GM18508 (cell line): ENCODE data around the gene SNX25.
A peak's percentile ranks its signal among the peaks of the same experiment; 100 is the strongest.
"Not testable (repeated sequence)": the region's sequence is repeated elsewhere in the genome, so short reads cannot be mapped to it uniquely, and the experiment has no call there.

Experiments
- ATAC-seq: cut with Tn5 transposase; IDR thresholded peaks from one replicate; pipeline ENCODE4 v1.9.1; 2021; ENCODE audit warnings: moderate number of reproducible peaks; ENCODE audit not compliant: insufficient read depth, unreplicated experiment

SNX25 gene

DNA sequence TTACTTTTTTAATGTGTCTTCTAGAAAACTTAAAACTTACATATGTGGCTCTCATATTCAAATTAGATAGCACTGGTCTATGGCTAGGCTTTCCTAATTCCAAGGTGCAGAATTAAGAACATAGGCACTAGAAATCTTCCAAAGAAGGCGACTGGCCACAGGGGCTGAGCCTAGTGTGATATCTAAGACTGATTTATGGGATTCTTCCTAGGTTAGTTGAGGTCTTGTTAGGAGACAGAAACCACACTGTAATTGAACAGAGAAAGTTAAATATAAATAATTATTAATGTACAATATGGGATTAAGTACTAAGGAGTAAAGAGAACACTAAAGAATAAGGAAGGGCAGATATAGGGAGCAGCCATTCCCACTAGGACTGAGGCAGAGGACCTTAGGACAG is 48.3 kb downstream of the SNX25 start:
- no peak for ATAC-seq

DNA sequence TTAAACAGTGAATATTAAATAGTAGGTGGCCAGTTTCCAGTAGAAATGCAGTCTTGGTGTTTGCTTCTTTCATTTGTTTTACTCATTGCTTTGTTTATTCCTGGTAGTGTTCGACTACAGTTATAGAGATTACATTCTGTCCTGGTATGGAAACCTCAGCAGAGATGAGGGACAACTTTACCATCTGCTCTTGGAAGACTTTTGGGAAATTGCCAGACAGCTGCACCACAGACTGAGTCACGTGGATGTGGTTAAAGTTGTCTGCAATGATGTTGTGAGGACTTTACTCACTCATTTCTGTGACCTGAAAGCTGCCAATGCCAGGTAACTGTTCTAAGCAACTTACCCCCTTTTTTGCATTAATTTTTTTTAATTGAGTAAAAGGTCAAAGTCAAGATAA is 49.3 kb downstream of the SNX25 start:
- ATAC-seq: not testable (repeated sequence)

DNA sequence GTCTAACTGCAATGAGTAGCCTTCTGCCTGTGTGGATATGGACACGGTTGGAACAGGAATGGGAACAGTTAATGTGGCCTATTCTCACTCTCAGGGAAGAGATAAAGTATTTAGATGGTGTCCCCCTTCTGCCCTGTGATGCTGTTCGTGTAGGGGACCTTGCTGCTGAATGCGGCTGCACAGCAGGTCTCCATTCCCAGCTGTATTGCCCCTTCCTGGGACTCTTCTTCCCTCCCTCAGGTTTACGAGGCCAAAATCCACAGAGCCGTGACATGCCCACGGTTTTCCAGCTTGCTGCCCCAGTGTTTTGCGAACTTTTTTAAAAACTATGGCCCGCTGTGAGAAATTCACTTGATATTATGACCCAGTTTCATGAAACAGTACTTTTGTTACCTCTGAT is 50.3 kb downstream of the SNX25 start:
- no peak for ATAC-seq

DNA sequence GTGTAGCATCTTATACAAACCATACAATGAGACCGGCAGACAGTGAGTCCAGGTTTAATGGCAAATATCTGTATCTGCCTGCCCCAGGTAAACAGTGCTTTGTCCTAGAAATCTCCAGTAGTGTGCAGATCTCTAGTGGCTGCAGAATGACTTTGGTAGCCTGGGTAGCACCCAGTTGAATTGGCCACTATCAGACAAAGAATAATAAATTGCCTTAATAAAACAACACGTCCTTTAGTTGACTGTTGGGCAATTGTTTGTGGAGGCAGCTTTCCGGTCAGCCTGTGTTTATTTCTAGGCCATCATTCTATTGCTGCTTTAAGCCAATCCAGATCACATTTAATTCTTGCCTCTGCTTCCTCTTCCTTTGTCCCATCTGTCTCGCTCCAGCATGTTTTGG is 52.5 kb downstream of the SNX25 start:
- ATAC-seq: no peak

DNA sequence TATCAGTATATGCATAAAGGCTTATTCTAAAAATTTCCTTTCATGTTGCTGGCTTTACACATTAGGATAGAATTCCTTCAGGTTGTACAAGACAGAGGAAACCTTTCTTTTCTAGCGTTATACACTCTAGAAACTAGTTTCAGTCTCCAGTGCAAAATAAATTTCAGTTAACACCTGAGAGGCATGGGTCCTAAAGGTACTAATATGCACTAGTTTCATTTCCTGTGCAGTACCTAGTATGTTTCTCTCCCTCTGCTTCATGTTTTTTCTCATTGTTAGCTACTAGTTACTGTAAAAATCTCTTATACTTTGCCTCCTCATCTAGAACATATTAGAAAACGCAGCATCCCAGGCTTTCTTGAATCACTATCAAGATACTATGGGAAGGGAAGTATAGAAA is 54.0 kb downstream of the SNX25 start:
- ATAC-seq: no peak

DNA sequence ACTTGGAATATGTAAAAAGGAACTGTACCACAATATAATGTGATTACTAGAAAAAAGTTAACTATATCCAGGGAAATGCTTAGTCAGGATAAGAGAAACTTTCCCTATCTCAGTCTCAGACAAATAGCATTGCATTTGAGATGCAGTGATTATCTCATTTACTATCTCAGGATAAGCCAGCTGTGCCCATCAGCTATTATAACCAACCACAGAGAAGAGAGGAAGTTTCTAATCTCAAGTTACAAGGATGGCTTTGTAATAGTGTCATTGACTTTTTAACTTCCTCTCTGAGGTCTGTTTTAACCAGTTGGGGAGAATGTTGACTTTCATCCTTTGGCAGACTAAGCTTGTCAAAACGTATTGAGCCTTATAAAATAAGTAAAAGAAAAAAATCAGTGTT is 56.5 kb downstream of the SNX25 start:
- ATAC-seq: peak; percentile 90

DNA sequence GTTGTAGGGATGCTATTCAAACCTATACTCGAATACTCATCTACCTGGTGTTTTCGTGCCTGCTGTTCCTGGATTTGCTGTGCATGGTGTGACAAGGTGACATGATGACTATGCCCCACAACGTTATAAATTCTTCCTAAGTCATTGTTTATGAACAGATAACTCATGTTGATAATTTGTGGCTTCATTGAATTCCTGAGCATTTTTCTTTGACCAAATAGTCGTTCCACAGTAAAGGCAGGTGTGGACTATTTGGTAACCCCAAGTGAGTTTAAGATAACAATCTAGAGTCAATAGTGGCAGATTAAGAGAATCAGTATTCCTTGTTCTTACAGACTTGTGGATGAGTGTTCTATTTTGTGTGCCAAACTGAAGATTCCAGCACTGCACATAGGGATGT is 59.9 kb downstream of the SNX25 start:
- no peak for ATAC-seq

DNA sequence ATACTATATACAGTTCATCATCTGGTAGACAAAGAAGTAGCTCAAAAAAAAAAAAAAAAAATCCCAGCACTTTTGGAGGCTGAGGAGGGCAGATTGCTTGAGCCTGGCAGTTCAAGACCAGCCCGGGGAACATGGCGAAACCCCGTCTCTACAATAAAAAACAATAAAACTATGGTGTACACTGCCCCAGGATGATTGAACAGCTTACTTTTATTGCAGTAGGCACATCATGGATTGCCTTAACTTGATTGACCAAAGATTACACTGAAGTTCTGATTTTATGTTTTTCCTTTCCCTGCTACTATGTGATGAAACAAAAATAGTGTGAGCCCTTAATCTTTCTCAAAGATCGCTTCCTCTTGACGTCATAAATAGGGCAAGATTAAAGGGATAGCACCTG is 60.6 kb downstream of the SNX25 start:
- no peak for ATAC-seq

DNA sequence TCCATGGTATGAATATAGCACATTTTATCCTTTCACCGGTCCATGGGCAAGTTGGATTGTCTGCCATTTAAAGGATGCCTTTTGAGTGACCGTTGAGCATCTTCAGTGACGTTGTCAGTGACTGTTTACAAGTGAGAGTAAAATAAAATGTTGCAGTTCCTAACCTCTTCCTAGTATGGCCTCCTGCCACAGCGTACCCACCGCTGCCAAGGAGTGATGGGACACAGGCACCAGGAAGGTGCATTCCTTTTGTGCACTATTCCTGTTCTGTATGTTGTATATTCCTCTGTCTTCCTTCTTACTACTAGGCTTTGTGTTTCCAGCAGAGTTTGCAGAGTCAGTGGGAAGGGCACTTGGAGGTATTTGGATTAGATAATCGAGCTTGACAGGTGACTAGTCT is 61.5 kb downstream of the SNX25 start:
- no peak for ATAC-seq

DNA sequence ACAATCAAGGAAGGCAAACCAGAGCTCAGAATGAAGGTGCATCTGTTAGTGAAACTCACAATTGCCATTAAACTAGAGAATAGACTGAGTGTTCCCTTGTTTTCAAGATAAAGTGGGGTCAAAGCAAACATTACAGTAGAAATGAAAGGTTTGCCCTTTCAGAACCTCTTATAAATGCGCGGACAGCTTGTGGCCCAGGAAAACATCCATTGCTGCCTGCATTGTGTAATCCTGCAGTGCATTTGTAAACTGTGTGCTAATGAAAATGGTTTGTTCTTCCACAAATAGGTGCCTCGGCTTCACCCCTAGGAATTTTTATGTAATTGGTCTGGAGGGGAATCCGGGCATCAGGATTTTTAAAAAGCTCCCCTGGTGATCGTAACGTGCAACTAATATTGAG is 62.8 kb downstream of the SNX25 start:
- ATAC-seq: no peak

DNA sequence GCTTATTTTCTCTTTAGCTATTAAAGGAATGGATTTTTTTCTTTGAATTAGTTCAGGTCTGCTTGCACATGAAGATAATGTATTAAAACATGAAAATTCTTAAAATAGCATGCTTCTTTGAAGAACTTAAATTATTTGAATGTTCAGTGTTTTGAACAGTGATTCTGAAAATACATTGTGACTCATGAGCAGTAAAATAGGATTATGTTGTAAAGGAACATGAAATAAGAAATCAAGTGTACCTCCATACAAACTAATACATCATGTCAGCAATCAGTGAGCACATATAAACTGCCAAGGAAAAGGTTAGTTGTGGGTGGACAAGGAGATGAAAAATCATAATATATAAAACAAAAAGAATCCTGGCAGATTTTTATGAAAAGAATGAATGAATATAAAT is 66.1 kb downstream of the SNX25 start:
- no peak for ATAC-seq

DNA sequence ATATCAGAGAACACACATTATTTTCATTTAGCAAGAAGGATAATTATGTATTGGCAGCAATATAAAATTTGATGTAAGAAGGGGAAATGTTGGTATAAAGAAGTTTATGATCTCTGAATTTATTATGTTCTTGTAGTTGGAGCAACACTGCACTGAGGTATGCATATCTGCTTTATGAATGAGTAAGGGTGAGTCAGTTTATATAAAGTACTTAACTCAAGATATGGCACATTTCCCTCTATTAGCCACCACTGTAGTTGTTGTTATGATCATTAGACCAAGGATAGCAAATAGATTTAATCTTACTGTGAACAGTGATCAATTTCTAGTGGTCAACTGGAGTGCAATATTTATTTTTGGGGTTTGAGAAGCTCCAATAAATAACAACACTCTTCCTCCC is 66.6 kb downstream of the SNX25 start:
- ATAC-seq: no peak

DNA sequence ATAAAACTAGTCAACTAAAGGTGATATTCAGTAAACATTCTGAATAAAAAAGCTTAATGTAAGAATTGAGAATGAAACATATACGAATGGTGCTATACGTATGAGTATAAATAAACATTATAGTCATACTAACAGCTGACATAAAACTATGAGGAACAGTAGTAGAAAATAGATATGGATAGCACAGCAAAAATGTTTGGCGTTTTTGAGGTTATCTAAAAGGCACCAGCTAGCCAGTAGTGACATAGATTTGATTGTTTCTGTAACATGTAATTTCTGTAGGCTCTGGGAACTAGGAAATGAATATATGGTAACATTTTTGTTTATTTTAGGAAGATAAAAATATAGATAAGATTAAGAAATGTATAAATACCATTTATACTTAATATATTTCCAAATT is 69.3 kb downstream of the SNX25 start:
- ATAC-seq: no peak

DNA sequence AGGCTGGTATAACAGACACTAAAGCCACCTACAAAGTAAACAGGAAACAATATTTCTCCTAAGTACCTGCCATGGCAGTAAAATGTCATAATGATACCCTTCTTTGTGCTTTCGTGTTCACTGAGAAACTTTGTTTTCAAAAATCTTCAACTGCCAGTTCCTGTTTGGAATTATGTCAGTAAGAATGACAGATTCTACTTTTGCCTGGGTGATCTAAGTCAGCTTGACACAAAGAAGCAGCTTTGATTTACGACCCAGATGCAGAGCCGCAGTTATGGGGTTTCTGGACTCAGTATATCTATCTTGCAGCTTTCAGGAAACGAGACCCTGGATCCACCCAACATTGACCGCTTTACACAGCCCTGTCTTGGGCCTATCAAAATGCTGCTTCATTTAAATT is 71.2 kb downstream of the SNX25 start:
- ATAC-seq: no peak

DNA sequence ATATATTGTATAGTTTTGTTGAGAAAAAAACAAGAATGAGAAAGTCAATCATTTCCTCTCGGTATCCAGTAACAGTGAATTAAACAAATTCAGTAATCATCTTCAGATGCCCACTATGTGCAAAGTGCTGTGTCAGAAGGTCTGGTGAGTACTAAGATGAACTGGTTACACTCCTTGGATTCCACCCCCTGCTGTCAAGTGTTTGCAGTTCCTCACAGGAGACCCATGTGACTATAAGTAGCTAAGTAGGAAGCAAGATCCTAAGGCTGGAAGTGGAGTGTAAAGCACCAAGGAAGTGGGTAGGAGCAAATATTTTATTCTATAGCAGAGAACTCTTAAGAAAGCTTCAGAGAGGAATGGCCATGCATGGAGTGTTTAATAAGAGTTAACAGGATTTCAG is 73.6 kb downstream of the SNX25 start:
- ATAC-seq: no peak

DNA sequence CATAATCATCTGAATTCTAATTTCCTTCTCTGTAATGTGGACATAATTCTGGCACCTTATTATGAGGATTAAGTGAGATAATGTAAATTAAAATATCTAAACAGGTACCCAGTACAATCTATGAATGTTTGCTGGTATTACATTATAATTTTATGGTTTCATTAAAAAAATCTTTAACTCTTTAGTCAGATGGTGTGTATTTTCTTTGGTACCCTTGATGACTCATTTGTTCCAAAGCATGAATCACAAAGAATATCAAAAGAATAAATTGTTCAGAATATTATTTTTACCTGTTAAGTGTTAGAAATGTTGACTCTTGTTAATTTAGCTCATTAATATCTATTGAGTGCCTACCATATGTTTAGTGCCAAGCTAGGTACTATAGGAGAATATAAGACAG is 74.3 kb downstream of the SNX25 start:
- no peak for ATAC-seq

DNA sequence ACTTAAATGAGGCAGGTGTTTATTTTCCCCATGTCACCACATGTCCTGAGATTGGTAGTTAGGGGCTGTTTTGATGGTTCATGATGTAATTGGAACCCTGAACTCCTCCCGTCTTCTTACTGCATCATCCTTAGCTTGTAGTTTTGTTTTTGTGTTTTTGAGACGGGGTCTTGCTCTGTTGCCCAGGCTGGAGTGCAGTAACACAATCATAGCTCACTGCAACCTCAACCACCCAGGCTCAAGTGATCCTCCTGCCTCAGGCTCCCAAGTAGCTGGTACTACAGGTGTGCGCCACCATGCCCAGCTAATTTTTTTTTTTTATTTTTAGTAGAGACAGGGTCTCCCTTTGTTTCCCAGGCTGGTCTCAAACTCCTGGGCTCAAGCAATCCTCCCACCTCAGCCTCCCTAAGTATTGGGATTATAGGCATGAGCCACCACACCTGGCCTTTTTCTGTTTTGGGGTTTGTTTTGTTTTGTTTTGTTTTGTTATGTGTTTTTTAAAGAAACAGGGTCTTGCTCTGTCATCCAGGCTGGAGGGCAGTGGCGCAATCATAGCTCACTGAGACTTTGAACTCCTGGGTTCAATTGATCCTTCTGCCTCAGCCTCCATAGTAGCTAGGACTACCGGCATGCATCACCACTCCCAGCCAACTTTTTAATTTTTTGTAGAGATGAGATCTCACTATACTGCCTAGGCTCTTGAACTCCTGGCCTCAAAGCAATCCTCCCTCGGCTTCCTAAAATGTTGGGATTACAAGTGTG is 76.4 kb downstream of the SNX25 start:
- no peak for ATAC-seq

DNA sequence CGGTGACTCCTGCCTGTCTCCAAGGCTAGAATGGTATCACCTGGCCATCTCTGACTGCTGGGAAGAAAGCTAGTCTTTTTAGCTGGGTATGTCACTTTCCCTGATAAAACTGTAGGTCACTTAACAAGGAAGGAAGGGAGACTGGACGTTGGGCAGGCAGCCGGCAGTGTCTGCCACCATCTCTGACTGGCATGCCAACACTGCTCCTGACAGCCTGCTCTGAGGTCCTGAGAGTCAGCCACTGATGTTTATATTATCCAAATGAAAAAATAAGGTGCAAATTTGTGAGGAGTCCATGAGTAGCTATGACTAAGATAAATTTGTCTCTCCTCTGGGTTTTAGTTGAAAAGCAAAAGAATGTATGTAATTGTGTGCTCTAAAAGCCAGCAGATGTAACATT is 77.2 kb downstream of the SNX25 start:
- ATAC-seq: no peak

DNA sequence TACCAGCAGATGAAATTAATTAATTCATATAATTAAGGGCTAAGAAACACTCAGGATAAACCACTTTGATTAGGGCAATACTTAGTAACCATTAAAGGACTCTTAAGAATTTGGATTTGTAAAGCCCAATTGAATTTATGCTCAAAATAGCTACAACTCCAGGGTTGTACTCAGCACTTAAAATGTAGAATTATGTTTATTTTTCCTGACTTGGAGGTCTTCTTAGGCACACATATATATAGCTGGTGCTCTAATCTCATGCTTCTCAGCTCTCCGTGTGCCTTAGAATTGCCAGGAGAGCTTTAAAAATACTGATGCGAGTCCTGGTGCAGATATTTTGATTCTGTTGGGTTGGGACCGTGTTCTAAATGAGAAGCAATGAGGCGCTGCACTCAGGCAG is 77.6 kb downstream of the SNX25 start:
- no peak for ATAC-seq

DNA sequence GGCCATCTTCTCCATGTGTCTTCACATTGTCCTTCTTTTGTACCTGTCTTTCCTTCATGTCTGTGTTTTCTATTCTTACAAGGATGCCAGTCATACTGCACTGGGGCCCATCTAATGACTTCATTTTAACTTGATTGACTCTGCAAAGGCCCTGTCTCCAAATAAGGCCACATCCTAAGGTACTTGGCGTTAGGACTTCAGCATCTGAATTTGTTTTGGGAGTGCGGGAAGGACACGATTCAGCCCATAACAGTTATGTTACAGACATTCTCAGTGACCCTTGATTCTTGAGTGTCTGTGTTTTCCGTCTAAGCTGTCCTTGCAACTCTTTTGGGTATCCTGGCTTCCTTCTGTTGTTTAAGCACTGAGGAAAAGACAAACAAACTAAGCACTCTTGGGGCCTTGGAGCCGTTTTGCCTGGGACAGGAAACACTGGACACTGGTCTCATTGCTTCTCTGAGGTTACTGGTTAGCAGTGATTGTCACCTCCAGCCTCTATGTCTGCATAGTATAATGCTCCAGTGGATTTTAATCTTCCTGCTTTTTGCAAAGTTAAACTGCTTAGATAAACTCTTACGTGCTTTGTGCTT is 80.7 kb downstream of the SNX25 start:
- no peak for ATAC-seq

DNA sequence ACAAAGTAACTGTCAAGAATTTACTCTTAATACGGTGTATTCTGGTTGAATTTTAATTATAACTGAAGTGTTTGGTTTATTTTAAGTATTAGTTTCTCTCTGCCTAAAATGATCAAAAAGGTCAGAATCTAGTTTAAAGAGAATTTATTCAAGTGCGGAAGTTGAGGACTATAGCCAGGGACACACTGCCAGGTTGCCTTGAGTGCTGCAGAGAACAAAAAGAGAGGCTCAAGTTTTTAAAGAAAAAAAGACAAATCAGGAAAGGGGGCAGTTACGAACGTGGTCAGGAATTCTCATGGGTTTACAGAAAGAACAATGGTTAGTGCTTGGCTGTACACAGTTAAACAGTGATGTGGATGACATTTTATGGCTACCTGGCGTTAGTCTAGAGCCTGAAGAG is 81.3 kb downstream of the SNX25 start:
- ATAC-seq: no peak

DNA sequence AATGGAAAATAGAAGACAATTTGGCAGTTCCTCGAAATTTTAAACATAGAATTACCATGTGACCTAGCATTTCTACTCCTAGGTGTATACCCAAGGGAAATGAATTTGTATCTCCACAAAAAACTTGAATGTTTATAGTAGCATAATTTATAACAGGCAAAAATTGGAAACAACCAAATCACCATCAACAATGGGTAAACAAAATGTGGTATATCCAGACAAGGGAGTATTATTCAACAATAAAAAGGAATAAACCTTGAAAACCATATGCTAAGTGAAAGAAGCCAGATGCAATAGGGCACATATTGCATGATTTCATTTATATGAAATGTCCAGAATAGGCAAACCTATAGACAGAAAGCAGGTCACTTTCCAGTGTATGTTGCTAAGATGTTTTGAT is 83.8 kb downstream of the SNX25 start:
- no peak for ATAC-seq
